ENCODE results near the gene AGFG1. TPM values are rescaled to one million over a fixed set of nuclear protein-coding genes. Genes with fewer than 3 reads are reported as not detected.

The AGFG1 gene
- total and polyA plus RNA-seq, 3 donors from 2014 or later, result 126 to 192 (median 135) TPM

GRCh38 chr2:227562581-227562980, 90.6 kb downstream of the AGFG1 start:
- Histone ChIP-seq H3K36me3 (ENCODE audit: low read depth, missing control alignments) (no peaks in the 10 kb centered on the region), H3K27me3 (no peaks in the 10 kb centered on the region), H3K9me3 (no peaks in the 10 kb centered on the region), H3K4me3 (no peak overlapping the region), H3K4me1 (no peaks in the 10 kb centered on the region), H3K27ac (no peak overlapping the region)
- no peak for TF ChIP-seq POLR2A (IDR thresholded peaks at IDR 0.05)
- no peak for TF ChIP-seq CTCF (IDR thresholded peaks at IDR 0.05)
- intact Hi-C loops (cut with DNase I; ENCODE audit: low total_unique reads), result no loop called here
- DNase-seq, result no peak

GRCh38 chr2:227565080-227565479, 93.1 kb downstream of the AGFG1 start:
- Histone ChIP-seq H3K4me3 (no peak overlapping the region), H3K9me3 (no peaks in the 10 kb centered on the region), H3K27ac (no peak overlapping the region), H3K36me3 (ENCODE audit: low read depth, missing control alignments) (no peaks in the 10 kb centered on the region), H3K27me3 (no peaks in the 10 kb centered on the region), H3K4me1 (no peaks in the 10 kb centered on the region)
- no peak for DNase-seq
- intact Hi-C loops (cut with DNase I; ENCODE audit: low total_unique reads), result no loop called here
- no peak for TF ChIP-seq CTCF (IDR thresholded peaks at IDR 0.05)
- WGBS, 2 donors, result 70 to 81% methylated on average over 1 of the region's 1 CpG

- intact Hi-C loops (cut with DNase I; ENCODE audit: low total_unique reads), result no loop called here
- no peaks in the 10 kb centered on the region for H3K27me3 ChIP-seq
- no peaks in the 10 kb centered on the region for H3K4me1 ChIP-seq
- WGBS, 2 donors, result 56 to 69% methylated on average over 3 of the region's 3 CpGs
- no peak overlapping the region for H3K27ac ChIP-seq
- H3K36me3 ChIP-seq (ENCODE audit: low read depth, missing control alignments), result no peaks in the 10 kb centered on the region
- DNase-seq, result no peak
- H3K4me3 ChIP-seq, result no peak overlapping the region
- no peak for TF ChIP-seq POLR2A (IDR thresholded peaks at IDR 0.05)
- H3K9me3 ChIP-seq, result no peaks in the 10 kb centered on the region
These were observed 94.1 kb downstream of the AGFG1 start for GRCh38 chr2:227566012-227566411.

GRCh38 chr2:227568852-227569169, 96.9 kb downstream of the AGFG1 start:
- H3K4me1 ChIP-seq, result no peaks in the 10 kb centered on the region
- H3K27ac ChIP-seq, result no peak overlapping the region
- no peaks in the 10 kb centered on the region for H3K36me3 ChIP-seq (ENCODE audit: low read depth, missing control alignments)
- H3K9me3 ChIP-seq, result no peaks in the 10 kb centered on the region
- DNase-seq, result no peak
- TF ChIP-seq CTCF (IDR thresholded peaks at IDR 0.05) (no peak), POLR2A (IDR thresholded peaks at IDR 0.05) (no peak)
- intact Hi-C loops (cut with DNase I; ENCODE audit: low total_unique reads), result no loop called here
- 73 to 81% methylated on average over 2 of the region's 2 CpGs for WGBS, 2 donors
- no peak overlapping the region for H3K4me3 ChIP-seq
- no peaks in the 10 kb centered on the region for H3K27me3 ChIP-seq

- no peaks in the 10 kb centered on the region for H3K27me3 ChIP-seq
- H3K36me3 ChIP-seq (ENCODE audit: low read depth, missing control alignments), result no peaks in the 10 kb centered on the region
- no peak overlapping the region for H3K27ac ChIP-seq
- intact Hi-C loops (cut with DNase I; ENCODE audit: low total_unique reads), result no loop called here
- TF ChIP-seq CTCF (IDR thresholded peaks at IDR 0.05), result no peak
- TF ChIP-seq POLR2A (IDR thresholded peaks at IDR 0.05), result no peak
- no peak for DNase-seq
- no peak overlapping the region for H3K4me3 ChIP-seq
- 50 to 62% methylated on average over 1 of the region's 1 CpG for WGBS, 2 donors
- H3K4me1 ChIP-seq, result no peaks in the 10 kb centered on the region
- H3K9me3 ChIP-seq, result no peaks in the 10 kb centered on the region
These were observed 98.7 kb downstream of the AGFG1 start for GRCh38 chr2:227570615-227571014.

Data from testis (tissue), 3 donors.